GM12878 (cell line): ENCODE data around the gene PREP. TPM values are rescaled to one million over a fixed set of nuclear protein-coding genes. Genes with fewer than 3 reads are reported as not detected.

Experiments
- ATAC-seq: fragments of 200-7000 bp; cut with Tn5 transposase; 3 replicates; pipeline ENCODE4 v1.9.1; 2020; ENCODE audit warnings: mild to moderate bottlenecking, moderate library complexity
- BruUV-seq: library from RNA; stranded (reverse); fragments of 400-500 nt; replicated peaks from 2 replicates; lab custom pipeline; 2021; lab: Mats Ljungman, UMichigan
- CTCF ChIA-PET: fragments of 300-600 bp; sonication (Branson Sonifier 250); formaldehyde crosslinking; extraction: SDS; loops from one replicate; lab custom pipeline; 2021; ENCODE audit warnings: inconsistent platforms; lab: Yijun Ruan, JAX
- POLR2A ChIA-PET: fragments of 350-600 bp; formaldehyde crosslinking; extraction: SDS; loops from one replicate; lab custom pipeline; 2021; ENCODE audit warnings: inconsistent platforms; lab: Charles Lee
- RAD21 ChIA-PET: fragments of 300-600 bp; sonication (Branson Sonifier 250); formaldehyde crosslinking; loops from one replicate; lab custom pipeline; 2023; ENCODE audit warnings: antibody characterized with exemption; ENCODE audit not compliant: unreplicated experiment; lab: Charles Lee
- SMC1A ChIA-PET: fragments of 300-600 bp; sonication (Branson Sonifier 250); formaldehyde crosslinking; loops from one replicate; lab custom pipeline; 2023; ENCODE audit not compliant: unreplicated experiment, uncharacterized antibody; lab: Charles Lee
- DNase-seq: peaks from one replicate; pipeline ENCODE4 v3.0.0-alpha.2; 2011; ENCODE audit warnings: low read depth, low spot score
- FAIRE-seq: peaks from 3 replicates; lab custom pipeline; 2011; peaks lifted over from hg19 to GRCh38; lab: Jason Lieb, UNC
- H2AFZ ChIP-seq: 2 replicates; pipeline ENCODE4 v1.6.0; 2011; ENCODE audit warnings: low read depth, low read length, control low read depth; ENCODE audit not compliant: control insufficient read depth
- H3K27ac ChIP-seq: 2 replicates; pipeline ENCODE4 v1.5.1; 2011; ENCODE audit warnings: control low read depth; ENCODE audit not compliant: control insufficient read depth, insufficient read depth
- H3K27me3 ChIP-seq, 2 experiments: replicated peaks in 1 of 2; 2 replicates each; pipeline versions ENCODE4 v1.6.0 to v1.6.1; 2011; ENCODE audit warnings: low read length in 1 of 2; ENCODE audit not compliant: control insufficient read depth in 2 of 2, insufficient read depth in 2 of 2
- H3K36me3 ChIP-seq, 2 experiments: 2 replicates each; pipeline ENCODE4 v1.5.1; 2011; ENCODE audit warnings: low read length in 1 of 2; ENCODE audit not compliant: control insufficient read depth in 2 of 2, insufficient read depth in 2 of 2
- H3K4me1 ChIP-seq: 2 replicates; pipeline ENCODE4 v1.6.1; 2011; ENCODE audit warnings: mild to moderate bottlenecking, low read length, moderate library complexity, mixed read lengths; ENCODE audit not compliant: control insufficient read depth, insufficient read depth
- H3K4me2 ChIP-seq: 2 replicates; pipeline ENCODE4 v1.6.0; 2011; ENCODE audit warnings: control low read depth; ENCODE audit not compliant: control insufficient read depth, insufficient read depth
- H3K4me3 ChIP-seq: fragments of 200-600 bp; sonication (generic); 2 replicates; pipeline ENCODE4 v1.5.1; 2016
- H3K79me2 ChIP-seq: 2 replicates; pipeline ENCODE4 v1.6.0; 2011; ENCODE audit warnings: low read length; ENCODE audit not compliant: control insufficient read depth, insufficient read depth
- H3K9ac ChIP-seq: 2 replicates; pipeline ENCODE4 v1.8.0; 2011; ENCODE audit warnings: low read length, control low read depth, mixed read lengths; ENCODE audit not compliant: control insufficient read depth, insufficient read depth
- H3K9me3 ChIP-seq: replicated peaks from 3 replicates; pipeline ENCODE4 v1.5.1; 2011; ENCODE audit warnings: mild to moderate bottlenecking, low read length; ENCODE audit not compliant: control insufficient read depth, insufficient read depth
- H4K20me1 ChIP-seq: 2 replicates; pipeline ENCODE4 v1.6.0; 2011; ENCODE audit not compliant: control insufficient read depth, insufficient read depth
- BHLHE40 ChIP-seq, 2 experiments: fragments of 450-650 bp in 1 of 2; IDR thresholded peaks; 2 replicates each; pipeline ENCODE4 v1.6.1; 2011 to 2017; ENCODE audit warnings: low read depth in 2 of 2, borderline replicate concordance in 1 of 2, improper control_type of control experiment in 1 of 2, low read length in 1 of 2, mild to moderate bottlenecking in 1 of 2
- HDAC2 ChIP-seq: fragments of 200-600 bp; sonication (generic); IDR thresholded peaks from 2 replicates; pipeline ENCODE4 v1.6.1; 2017
- MEF2B ChIP-seq: fragments of 450-650 bp; IDR thresholded peaks from 2 replicates; pipeline ENCODE4 v1.6.1; 2018; ENCODE audit warnings: mild to moderate bottlenecking, moderate library complexity; ENCODE audit not compliant: partially characterized antibody, poor library complexity, severe bottlenecking
- POLR2A ChIP-seq: IDR thresholded peaks from 2 replicates; pipeline ENCODE4 v1.6.1; 2011; ENCODE audit warnings: low read depth, mild to moderate bottlenecking, low read length
- POU2F2 ChIP-seq: IDR thresholded peaks from 3 replicates; pipeline ENCODE4 v1.6.1; 2011; ENCODE audit warnings: low read depth, mild to moderate bottlenecking, low read length, borderline replicate concordance
- RAD51 ChIP-seq: fragments of 450-650 bp; IDR thresholded peaks from 2 replicates; pipeline ENCODE4 v1.6.1; 2016; ENCODE audit warnings: moderate library complexity, mild to moderate bottlenecking, inconsistent platforms
- SMAD1 ChIP-seq: fragments of 450-650 bp; IDR thresholded peaks from 2 replicates; pipeline ENCODE4 v1.6.1; 2018; ENCODE audit warnings: mild to moderate bottlenecking, low read depth; ENCODE audit not compliant: partially characterized antibody
- SREBF2 ChIP-seq: IDR thresholded peaks from 2 replicates; pipeline ENCODE4 v1.6.1; 2012; ENCODE audit warnings: mild to moderate bottlenecking, low read length
- TCF7 ChIP-seq: IDR thresholded peaks from 2 replicates; pipeline ENCODE4 v1.6.1; 2014; ENCODE audit warnings: antibody characterized with exemption, borderline replicate concordance
- YBX1 ChIP-seq: fragments of 450-650 bp; IDR thresholded peaks from 2 replicates; pipeline ENCODE4 v1.6.1; 2016; ENCODE audit warnings: antibody characterized with exemption
- ZNF217 ChIP-seq: fragments of 450-650 bp; IDR thresholded peaks from 2 replicates; pipeline ENCODE4 v1.6.1; 2017; ENCODE audit warnings: antibody characterized with exemption, mild to moderate bottlenecking
- ZNF274 ChIP-seq: IDR thresholded peaks from one replicate; pipeline ENCODE4 v1.8.0; 2011; ENCODE audit not compliant: insufficient read length, insufficient read depth
- ZZZ3 ChIP-seq: IDR thresholded peaks from 2 replicates; pipeline ENCODE4 v1.6.1; 2011; ENCODE audit warnings: low read depth; ENCODE audit not compliant: control insufficient read depth, insufficient read length
- WGBS: methylation state at CpG from one replicate; pipeline ENCODE4 v1.1.6; 2016; ENCODE audit warnings: low lambda C conversion rate; ENCODE audit not compliant: insufficient replicate concordance, insufficient coverage; ENCODE audit errors: missing lambda C conversion rate; 5-methylcytosine and 5-hydroxymethylcytosine counted together
- in situ Hi-C: fragments of 300-500 bp; cut with MboI; formaldehyde crosslinking; loops from 9 replicates; pipeline ENCODE4 v1.14.3; 2018; ENCODE audit warnings: mixed read lengths
- intact Hi-C: fragments of 100-400 bp; cut with micrococcal nuclease; formaldehyde crosslinking; loops from one replicate; pipeline ENCODE4 v1.14.2; 2022; ENCODE audit not compliant: unreplicated experiment
- polyA plus RNA-seq, 11 experiments: library from polyadenylated mRNA; depleted of rRNA in 4 of 11; unstranded in 6 of 11; stranded (reverse) in 5 of 11; fragments of >200 nt; fragmentation: Nextera tagmentation in 4 of 11; fragmentation: Illumina TruSeq in 1 of 11; extraction: Ambion mirVana in 4 of 11; extraction: Trizol in 1 of 11; gene quantifications; 1 replicate in 1 of 11; 2 replicates in 10 of 11; pipeline versions ENCODE4 v1.2.1 to v1.2.3, GENCODE V29; 2011 to 2016; ENCODE audit warnings: inconsistent platforms in 2 of 11, missing spikeins in 2 of 11, low read depth in 1 of 11
- total RNA-seq, 4 experiments: library from RNA; depleted of rRNA in 3 of 4; stranded (reverse); fragments of >200 nt in 3 of 4; fragmentation: Illumina TruSeq in 1 of 4; extraction: Trizol in 1 of 4; gene quantifications; 2 replicates each; pipeline versions ENCODE4 v1.2.1 to v1.2.3, GENCODE V29; 2013 to 2021
- TF ChIP-seq, protein P1 (sequence below): fragments of 450-650 bp; IDR thresholded peaks from 2 replicates; pipeline ENCODE4 v1.6.1; 2017; ENCODE audit warnings: mild to moderate bottlenecking, moderate library complexity
- TF ChIP-seq, protein P2 (sequence below): fragments of 450-650 bp; formaldehyde crosslinking; IDR thresholded peaks from 2 replicates; pipeline ENCODE4 v1.5.0; 2022; ENCODE audit warnings: mild to moderate bottlenecking, missing genetic modification characterization

Gene PREP
- total and polyA plus RNA-seq, 10 of the 15 experiments (the other 5 are each of a cell fraction or from before 2014, with no cell fraction given), result 6.5 to 33.6 (median 18.1) TPM

DNA sequence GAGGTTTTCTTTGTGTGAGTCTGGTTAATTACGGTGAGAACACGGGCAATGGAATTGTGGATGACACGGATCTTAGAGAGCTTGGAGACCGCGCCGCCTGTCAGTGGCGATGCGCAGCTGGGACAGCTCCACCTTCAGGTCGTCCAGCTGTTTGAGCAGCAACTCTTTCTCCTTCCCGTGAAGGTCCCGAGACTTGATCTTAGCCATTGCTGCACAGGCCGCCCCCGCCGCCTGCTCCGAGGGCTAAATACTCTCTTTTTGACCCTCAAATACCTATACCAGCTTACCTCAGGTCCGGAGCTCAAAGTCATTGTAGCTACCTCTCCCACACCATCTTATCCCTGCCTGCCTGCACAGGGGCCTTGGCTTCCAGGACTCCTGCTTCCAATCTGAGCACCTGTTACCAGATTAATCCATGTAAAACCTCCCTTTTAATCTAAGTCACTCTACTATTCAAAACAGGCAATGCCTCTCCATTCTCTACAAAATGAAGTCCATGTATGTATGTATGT, 100.2 kb downstream of the PREP start (continued):
- TF ChIP-seq TCF7 (no peak), BHLHE40 (IDR thresholded peaks at IDR 0.05; ENCODE audit: borderline replicate concordance in 1 of 2, low read depth in 2 of 2, low read length in 1 of 2) (no peak), SREBF2 (no peak), SMAD1 (no peak)

DNA sequence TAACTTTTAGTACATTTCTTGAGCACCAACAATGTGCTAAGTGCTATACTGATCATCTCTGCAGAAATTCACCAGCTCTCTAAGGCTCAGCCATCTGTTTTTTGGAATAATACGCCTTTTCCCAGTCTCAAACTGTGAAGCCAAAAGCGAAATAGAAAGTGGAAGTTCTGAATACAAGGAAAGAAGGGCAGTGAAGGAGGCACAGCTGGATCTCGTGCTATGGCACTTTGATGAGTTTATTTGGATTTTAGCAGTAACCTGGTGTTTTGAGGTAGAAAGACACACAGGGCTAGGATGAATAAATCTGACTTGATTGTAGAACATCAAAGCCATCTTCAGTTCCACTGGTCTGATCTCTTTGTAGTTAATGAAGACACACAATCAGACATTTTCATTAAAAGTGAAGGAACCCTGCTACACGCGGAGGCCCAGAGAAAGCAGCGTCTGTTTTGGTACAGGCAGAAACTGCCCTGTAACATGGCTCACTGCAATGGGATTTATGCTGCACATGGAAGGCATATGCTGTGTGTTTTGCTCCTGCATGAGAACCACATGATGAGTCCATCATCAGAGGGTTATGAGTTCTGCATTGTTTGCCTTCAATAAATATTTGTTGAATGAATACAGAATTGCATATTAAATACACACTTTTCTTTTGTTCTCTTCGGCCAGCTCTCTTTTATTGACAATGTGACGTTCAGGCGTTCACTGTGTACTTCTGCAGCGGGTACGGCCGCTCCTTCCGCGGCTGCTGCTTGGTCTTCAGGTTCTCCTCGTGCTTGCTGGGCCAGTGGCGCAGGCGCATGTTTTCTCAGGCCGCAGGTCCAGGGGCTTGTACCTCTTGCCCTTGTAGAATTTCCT, 100.9 kb downstream of the PREP start:
- Histone ChIP-seq H3K27ac (no peak overlapping the region), H3K36me3 (peaks cover 0 to 2% of the 10 kb centered on the region in 2 experiments; a peak in 2 of 4 replicates), H2AFZ (no peak overlapping the region), H3K4me1 (no peaks in the 10 kb centered on the region), H3K4me2 (no peak overlapping the region), H3K9me3 (no peaks in the 10 kb centered on the region), H3K27me3 (no peaks in the 10 kb centered on the region), H4K20me1 (no peaks in the 10 kb centered on the region), H3K4me3 (no peak overlapping the region), H3K79me2 (no peaks in the 10 kb centered on the region), H3K9ac (no peak overlapping the region)
- FAIRE-seq, result no peak
- no TSS peak for BruUV-seq
- intact Hi-C loops, result no loop called here
- ATAC-seq, result no peak
- POLR2A ChIA-PET, result no interaction called here
- CTCF ChIA-PET, result interaction anchor here (0.5 to 1.0 kb wide), 2 partner anchors 9 to 10 kb away, joined by 3 read pairs; no protein-coding TSS in a partner anchor
- 96% methylated on average over 18 of the region's 18 CpGs for WGBS
- RAD21 ChIA-PET, result no interaction called here
- in situ Hi-C loops, result no loop called here
- DNase-seq, result no peak
- SMC1A ChIA-PET, result interaction anchor here (1.1 to 1.7 kb wide), 2 partner anchors 10 to 13 kb away, joined by 3 to 4 read pairs; no protein-coding TSS in a partner anchor
- TF ChIP-seq MEF2B (no peak), TCF7 (no peak), POU2F2 (no peak), RAD51 (no peak), ZNF217 (no peak), ZNF274 (no peak), ZZZ3 (no peak), HDAC2 (no peak), POLR2A (no peak), YBX1 (no peak)
- TF ChIP-seq, protein P1, sequence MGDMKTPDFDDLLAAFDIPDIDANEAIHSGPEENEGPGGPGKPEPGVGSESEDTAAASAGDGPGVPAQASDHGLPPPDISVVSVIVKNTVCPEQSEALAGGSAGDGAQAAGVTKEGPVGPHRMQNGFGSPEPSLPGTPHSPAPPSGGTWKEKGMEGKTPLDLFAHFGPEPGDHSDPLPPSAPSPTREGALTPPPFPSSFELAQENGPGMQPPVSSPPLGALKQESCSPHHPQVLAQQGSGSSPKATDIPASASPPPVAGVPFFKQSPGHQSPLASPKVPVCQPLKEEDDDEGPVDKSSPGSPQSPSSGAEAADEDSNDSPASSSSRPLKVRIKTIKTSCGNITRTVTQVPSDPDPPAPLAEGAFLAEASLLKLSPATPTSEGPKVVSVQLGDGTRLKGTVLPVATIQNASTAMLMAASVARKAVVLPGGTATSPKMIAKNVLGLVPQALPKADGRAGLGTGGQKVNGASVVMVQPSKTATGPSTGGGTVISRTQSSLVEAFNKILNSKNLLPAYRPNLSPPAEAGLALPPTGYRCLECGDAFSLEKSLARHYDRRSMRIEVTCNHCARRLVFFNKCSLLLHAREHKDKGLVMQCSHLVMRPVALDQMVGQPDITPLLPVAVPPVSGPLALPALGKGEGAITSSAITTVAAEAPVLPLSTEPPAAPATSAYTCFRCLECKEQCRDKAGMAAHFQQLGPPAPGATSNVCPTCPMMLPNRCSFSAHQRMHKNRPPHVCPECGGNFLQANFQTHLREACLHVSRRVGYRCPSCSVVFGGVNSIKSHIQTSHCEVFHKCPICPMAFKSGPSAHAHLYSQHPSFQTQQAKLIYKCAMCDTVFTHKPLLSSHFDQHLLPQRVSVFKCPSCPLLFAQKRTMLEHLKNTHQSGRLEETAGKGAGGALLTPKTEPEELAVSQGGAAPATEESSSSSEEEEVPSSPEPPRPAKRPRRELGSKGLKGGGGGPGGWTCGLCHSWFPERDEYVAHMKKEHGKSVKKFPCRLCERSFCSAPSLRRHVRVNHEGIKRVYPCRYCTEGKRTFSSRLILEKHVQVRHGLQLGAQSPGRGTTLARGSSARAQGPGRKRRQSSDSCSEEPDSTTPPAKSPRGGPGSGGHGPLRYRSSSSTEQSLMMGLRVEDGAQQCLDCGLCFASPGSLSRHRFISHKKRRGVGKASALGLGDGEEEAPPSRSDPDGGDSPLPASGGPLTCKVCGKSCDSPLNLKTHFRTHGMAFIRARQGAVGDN, result no peak
- TF ChIP-seq, protein P2, sequence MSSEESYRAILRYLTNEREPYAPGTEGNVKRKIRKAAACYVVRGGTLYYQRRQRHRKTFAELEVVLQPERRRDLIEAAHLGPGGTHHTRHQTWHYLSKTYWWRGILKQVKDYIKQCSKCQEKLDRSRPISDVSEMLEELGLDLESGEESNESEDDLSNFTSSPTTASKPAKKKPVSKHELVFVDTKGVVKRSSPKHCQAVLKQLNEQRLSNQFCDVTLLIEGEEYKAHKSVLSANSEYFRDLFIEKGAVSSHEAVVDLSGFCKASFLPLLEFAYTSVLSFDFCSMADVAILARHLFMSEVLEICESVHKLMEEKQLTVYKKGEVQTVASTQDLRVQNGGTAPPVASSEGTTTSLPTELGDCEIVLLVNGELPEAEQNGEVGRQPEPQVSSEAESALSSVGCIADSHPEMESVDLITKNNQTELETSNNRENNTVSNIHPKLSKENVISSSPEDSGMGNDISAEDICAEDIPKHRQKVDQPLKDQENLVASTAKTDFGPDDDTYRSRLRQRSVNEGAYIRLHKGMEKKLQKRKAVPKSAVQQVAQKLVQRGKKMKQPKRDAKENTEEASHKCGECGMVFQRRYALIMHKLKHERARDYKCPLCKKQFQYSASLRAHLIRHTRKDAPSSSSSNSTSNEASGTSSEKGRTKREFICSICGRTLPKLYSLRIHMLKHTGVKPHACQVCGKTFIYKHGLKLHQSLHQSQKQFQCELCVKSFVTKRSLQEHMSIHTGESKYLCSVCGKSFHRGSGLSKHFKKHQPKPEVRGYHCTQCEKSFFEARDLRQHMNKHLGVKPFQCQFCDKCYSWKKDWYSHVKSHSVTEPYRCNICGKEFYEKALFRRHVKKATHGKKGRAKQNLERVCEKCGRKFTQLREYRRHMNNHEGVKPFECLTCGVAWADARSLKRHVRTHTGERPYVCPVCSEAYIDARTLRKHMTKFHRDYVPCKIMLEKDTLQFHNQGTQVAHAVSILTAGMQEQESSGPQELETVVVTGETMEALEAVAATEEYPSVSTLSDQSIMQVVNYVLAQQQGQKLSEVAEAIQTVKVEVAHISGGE (CRISPR knock-in tag), result no peak
